Central memory CD8-positive, alpha-beta T cell (primary cell): ENCODE measurements around the gene TLX2.

Experiments
- ATAC-seq: fragments of 150-1000 bp; cut with Tn5 transposase; replicated peaks from 2 replicates; pipeline ENCODE4 v1.10.0; 2022; ENCODE audit warnings: mild to moderate bottlenecking, moderate FRiP score, moderate number of reproducible peaks; ENCODE audit not compliant: poor library complexity, severe bottlenecking; ENCODE audit errors: extremely low read depth
- DNase-seq, 2 donors: peaks; one replicate each; pipeline ENCODE4 v3.0.0; 2021; ENCODE audit warnings: low spot score in 2 of 2
- H3K27ac Mint-ChIP-seq: one replicate; pipeline ENCODE4 v1.8.0; 2022; ENCODE audit warnings: low read depth, mild to moderate bottlenecking, moderate library complexity, mixed read lengths
- H3K27me3 Mint-ChIP-seq: one replicate; pipeline ENCODE4 v1.8.0; 2022; ENCODE audit warnings: mixed read lengths
- H3K36me3 Mint-ChIP-seq: one replicate; pipeline ENCODE4 v1.8.0; 2022; ENCODE audit warnings: mild to moderate bottlenecking, moderate library complexity, mixed read lengths; ENCODE audit not compliant: insufficient read depth
- H3K4me1 Mint-ChIP-seq: one replicate; pipeline ENCODE4 v1.8.0; 2022; ENCODE audit warnings: mixed read lengths
- H3K4me3 Mint-ChIP-seq: one replicate; pipeline ENCODE4 v1.8.0; 2022; ENCODE audit warnings: mild to moderate bottlenecking, moderate library complexity, mixed read lengths
- H3K9me3 Mint-ChIP-seq: one replicate; pipeline ENCODE4 v1.8.0; 2022; ENCODE audit warnings: mixed read lengths

The TLX2 gene

DNA sequence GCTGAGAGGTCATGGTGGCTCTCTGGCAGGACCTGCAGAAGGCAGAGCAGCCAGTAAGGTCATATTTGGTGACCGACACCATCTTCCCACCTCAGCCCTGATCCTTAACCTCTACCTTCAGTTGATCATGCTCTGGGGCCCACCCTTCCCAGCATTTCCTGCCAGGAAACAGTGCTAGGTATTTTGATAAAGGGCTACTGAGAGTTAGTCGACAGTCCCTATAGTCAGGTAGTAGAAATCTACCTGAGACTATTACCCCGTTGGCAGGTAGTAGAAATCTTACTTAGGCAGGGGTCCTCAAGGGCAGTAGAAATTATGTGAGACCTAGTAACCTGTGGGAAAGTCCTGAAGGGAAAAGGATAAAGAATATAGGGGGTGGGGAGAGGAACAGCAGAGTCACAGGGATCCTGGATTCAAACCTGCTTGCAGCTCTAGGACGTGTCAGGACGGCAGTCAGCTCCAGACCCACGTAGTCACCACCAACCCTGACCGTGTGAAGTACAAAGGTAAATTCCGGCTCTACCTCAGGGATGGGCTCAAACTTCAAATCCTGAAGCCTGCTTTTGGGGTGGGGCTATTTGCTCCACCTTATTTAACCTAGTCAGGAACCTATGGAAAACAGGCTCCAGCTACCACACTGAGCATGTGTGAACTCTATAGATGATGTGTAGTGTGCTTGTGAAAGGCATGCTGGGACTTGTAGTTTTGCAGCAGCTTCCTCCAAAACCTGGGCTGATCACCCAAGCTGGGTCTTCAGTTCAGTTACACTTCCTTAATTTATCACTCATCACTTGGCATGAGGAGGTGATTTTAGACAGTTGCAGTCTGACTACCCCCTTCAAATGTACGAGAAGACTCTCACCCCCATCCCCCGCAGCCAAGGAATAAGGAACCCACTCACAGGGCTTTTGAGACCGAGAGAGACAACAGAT is 11.7 kb downstream of the TLX2 start, which contains the start of gene DQX1:
TSS of gene DQX1 (minus strand) at position 515 of the 932 bp plus-strand sequence. CDS start at position 13, 502 bp downstream.
- H3K4me1 Mint-ChIP-seq: peaks cover 30% of the 10 kb centered on the region
- H3K27ac Mint-ChIP-seq: no peak within 1 kb of the TSS
- peaks cover 29% of the 10 kb centered on the region for H3K36me3 Mint-ChIP-seq
- H3K27me3 Mint-ChIP-seq: no peaks in the 10 kb centered on the region
- ATAC-seq (no peak), DNase-seq (no peak)
- no peak within 1 kb of the TSS for H3K4me3 Mint-ChIP-seq
- no peaks in the 10 kb centered on the region for H3K9me3 Mint-ChIP-seq

DNA sequence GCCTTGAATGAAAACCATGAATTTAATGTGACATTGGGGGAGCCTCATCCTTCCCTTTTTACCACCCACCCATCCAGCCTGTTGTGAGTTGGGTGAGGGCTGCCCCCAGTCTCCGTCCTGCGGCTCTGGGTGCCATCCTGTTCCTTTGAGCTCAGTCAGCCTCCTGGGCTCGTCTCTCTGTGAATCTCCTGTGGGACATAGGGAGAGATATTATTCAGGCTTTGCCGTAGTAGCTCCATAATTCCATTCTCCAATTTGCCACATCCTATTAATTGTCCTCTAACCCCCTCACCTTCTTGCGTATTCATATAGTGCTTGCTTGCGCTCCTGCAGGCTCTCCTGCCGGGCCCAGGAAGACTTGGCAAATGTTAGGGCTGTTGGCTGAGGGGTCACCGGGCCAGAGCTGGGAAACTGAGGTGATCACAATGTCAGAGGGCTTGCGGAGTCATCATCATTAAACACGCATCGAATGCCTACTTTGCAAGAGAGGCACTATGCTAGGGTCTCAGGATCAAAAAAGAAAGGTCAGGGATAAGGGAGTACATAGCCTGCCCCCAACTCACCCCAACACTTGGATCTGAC is 12.5 kb downstream of the TLX2 start:
- ATAC-seq (no peak), DNase-seq (no peak)
- Mint-ChIP-seq H3K27me3 (no peaks in the 10 kb centered on the region), H3K4me3 (no peak overlapping the region), H3K27ac (no peak overlapping the region), H3K36me3 (peaks cover 29% of the 10 kb centered on the region), H3K4me1 (peaks cover 38% of the 10 kb centered on the region), H3K9me3 (no peaks in the 10 kb centered on the region)

DNA sequence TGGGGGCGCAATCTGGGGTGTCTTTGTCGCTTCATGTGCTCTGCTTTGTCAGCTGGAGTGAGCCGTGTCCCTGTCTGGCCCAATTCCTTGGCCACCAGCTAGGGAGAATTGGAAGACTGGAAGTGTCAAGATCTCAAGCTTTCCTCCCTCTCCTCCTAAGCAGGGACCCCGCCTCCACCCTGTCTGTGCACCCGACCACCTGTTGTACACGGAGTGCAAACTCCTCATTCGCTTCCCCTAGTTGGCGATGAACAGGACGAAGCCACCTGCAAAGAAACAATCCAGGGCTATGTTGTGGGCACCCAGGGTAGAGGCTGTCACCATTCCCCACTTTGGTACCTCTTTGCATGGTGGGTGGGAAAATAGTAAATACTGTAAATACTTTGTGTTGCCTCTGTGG is 13.5 kb downstream of the TLX2 start:
- DNase-seq (no peak), ATAC-seq (no peak)
- Mint-ChIP-seq H3K9me3 (no peaks in the 10 kb centered on the region), H3K27me3 (no peaks in the 10 kb centered on the region), H3K4me3 (peak overlapping the region; percentile 88), H3K4me1 (peaks cover 47% of the 10 kb centered on the region), H3K27ac (peak overlapping the region; percentile 93), H3K36me3 (peaks cover 29% of the 10 kb centered on the region)

DNA sequence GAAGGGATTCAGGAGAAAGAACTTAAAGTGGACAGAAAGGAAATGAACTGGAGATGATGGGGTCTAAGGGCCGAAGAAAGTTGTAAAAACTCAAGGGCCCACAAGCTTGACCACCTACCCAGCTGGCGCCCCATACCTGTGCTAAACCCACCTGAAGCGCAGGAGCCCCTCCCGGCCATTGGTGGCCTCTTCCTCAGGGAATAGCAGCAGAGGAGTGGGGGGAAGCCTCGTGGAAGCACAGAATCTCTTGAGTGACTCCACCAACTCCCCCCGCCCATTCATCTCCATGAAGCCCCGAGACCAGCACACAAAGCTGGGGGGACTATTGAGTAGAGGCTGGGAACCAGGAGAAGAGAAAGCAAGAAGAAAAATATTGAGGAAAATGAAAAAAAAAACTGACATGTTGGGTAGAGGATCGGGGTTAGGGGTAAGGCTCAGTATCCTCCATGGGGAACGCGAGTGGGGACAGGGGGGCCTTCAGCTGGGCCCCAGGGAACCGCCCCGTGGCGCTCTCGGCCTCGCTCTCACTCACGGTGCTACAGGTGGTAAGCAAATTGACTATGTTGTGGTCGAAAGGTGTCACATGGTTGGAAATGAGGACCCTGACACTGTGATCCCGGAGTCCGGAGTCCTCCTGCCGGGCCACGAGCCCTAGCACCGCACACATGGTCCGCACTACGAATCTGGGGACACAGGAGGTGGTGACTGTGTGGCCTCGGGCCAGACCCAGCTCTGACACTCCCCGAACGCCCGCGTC is 14.5 kb downstream of the TLX2 start:
- Mint-ChIP-seq H3K27me3 (no peaks in the 10 kb centered on the region), H3K36me3 (peaks cover 31% of the 10 kb centered on the region)
- ATAC-seq: no peak

DNA sequence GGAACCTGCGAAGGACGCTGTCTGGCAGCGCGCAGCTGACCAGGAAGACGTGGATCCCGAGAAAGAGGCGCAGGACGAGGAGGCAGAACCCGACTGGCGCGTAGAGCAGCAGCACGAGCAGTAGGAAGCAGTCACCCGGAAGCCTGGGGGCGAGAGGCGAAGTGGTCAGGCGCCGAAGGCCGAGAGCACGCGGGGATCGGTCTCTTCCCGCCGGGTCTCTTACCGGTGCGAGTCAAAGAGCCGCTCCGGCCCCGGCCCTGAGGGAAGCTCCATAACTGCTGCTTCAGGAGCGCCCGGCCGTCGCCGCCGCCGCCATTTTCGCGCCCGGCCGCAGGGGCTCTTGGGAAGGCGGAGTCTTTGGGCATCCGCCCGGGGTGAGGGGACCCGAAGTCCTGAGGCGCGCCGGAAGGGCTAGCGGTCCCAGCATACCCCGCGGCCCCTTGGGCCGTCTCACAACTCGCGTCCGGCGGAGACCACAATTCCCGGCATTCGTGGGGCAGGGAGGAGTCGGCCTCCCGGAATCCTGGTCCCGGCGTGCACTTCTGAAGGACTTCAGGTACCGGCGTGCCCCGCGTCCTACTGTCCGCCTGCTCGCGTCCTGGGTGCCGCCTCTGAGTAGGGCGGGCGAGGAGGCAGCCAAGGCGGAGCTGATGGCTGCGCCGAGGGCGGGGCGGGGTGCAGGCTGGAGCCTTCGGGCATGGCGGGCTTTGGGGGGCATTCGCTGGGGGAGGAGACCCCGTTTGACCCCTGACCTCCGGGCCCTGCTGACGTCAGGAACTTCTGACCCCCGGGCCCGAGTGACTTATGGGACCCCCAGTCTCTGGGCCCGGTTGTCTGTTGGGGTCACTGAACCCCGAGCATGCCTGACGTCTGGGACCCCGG is 15.3 kb downstream of the TLX2 start, which contains the start of the genes AUP1 and HTRA2:
TSS of gene AUP1 (minus strand) at position 350 of the 882 bp plus-strand sequence. CDS start at position 273, 77 bp downstream.
TSS of gene HTRA2 (plus strand) at position 577 of the 882 bp plus-strand sequence. CDS start at position 651, 74 bp downstream.
- peak; percentile 90 for ATAC-seq
- H3K27me3 Mint-ChIP-seq: no peaks in the 10 kb centered on the region
- no peaks in the 10 kb centered on the region for H3K9me3 Mint-ChIP-seq
- peaks cover 31% of the 10 kb centered on the region for H3K36me3 Mint-ChIP-seq
- peak within 1 kb of the TSS; percentile 93 for H3K27ac Mint-ChIP-seq
- peak; percentile 73 to 76 for DNase-seq
- H3K4me1 Mint-ChIP-seq: peaks cover 47% of the 10 kb centered on the region
- peak within 1 kb of the TSS; percentile 88 for H3K4me3 Mint-ChIP-seq

More for the DNA sequence above, 14.5 kb downstream of the TLX2 start:
- peaks cover 47% of the 10 kb centered on the region for H3K4me1 Mint-ChIP-seq
- no peak for DNase-seq
- H3K4me3 Mint-ChIP-seq: peak overlapping the region; percentile 88
- H3K9me3 Mint-ChIP-seq: no peaks in the 10 kb centered on the region
- H3K27ac Mint-ChIP-seq: peak overlapping the region; percentile 93

DNA sequence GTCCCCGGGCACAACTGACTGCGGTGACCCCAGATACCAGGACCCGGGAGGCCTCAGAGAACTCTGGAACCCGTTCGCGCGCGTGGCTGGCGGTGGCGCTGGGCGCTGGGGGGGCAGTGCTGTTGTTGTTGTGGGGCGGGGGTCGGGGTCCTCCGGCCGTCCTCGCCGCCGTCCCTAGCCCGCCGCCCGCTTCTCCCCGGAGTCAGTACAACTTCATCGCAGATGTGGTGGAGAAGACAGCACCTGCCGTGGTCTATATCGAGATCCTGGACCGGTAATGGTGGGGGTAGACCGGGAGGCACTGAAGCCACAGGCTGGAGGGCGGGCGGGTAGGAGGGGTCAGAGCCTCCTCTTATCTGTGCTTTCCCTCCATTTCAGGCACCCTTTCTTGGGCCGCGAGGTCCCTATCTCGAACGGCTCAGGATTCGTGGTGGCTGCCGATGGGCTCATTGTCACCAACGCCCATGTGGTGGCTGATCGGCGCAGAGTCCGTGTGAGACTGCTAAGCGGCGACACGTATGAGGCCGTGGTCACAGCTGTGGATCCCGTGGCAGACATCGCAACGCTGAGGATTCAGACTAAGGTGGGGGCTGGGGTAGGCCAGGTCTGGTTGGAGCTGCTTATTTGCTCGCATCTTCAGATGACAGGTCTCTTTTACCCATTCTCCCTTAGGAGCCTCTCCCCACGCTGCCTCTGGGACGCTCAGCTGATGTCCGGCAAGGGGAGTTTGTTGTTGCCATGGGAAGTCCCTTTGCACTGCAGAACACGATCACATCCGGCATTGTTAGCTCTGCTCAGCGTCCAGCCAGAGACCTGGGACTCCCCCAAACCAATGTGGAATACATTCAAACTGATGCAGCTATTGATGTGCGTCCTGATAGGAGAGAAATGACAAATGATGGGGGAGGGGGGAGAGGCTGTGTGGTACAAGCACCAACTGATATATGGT is 16.3 kb downstream of the TLX2 start:
- Mint-ChIP-seq H3K27ac (peak overlapping the region; percentile 93), H3K36me3 (peaks cover 31% of the 10 kb centered on the region), H3K9me3 (no peaks in the 10 kb centered on the region), H3K27me3 (no peaks in the 10 kb centered on the region), H3K4me3 (peak overlapping the region; percentile 88), H3K4me1 (peaks cover 47% of the 10 kb centered on the region)
- peak; percentile 66 for ATAC-seq
- peak in 1 of 2 donors; percentile 72 for DNase-seq

DNA sequence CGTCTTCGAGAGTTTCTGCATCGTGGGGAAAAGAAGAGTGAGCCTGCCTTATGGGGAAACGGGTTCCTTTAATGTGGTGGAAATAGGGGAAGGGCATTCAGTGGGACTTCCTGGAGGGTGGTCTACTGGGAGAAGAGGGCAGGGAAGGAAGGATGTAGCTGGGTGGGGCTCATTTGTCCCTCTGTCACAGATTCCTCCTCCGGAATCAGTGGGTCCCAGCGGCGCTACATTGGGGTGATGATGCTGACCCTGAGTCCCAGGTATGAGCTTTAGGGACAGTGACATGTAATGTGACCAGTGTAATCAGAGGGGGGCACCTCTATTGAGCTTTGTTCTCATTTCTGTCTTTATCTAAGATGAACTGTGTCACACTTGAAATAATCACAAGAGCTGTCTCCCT is 17.4 kb downstream of the TLX2 start:
- H3K27me3 Mint-ChIP-seq: no peaks in the 10 kb centered on the region
- no peak for DNase-seq
- no peaks in the 10 kb centered on the region for H3K9me3 Mint-ChIP-seq
- H3K4me1 Mint-ChIP-seq: peaks cover 40% of the 10 kb centered on the region
- peaks cover 25% of the 10 kb centered on the region for H3K36me3 Mint-ChIP-seq
- ATAC-seq: no peak
- peak overlapping the region; percentile 29 for H3K4me3 Mint-ChIP-seq
- peak overlapping the region; percentile 73 for H3K27ac Mint-ChIP-seq

DNA sequence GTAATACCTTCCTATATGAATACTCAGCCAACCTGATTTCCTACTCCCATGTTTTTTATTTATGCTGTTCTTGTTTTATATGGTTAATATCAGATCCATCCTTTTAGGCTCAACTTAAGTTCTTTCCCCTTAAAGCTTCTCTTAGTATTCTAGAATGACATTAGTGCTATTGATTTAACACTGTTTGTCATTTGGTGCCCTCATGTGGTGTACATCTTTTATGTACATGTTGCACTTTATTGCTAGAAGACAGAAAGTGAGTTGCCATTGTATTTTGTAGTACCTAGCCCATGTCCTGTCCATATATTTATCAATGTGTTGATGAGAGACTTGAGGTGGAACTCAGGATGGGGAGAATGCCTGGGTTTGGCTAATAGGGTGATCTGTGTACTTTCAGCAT is 18.0 kb downstream of the TLX2 start:
- Mint-ChIP-seq H3K4me3 (peak overlapping the region; percentile 29), H3K27me3 (peaks cover 4% of the 10 kb centered on the region), H3K9me3 (no peaks in the 10 kb centered on the region), H3K4me1 (peaks cover 38% of the 10 kb centered on the region), H3K36me3 (peaks cover 22% of the 10 kb centered on the region), H3K27ac (peak overlapping the region; percentile 73)
- DNase-seq: no peak
- no peak for ATAC-seq

DNA sequence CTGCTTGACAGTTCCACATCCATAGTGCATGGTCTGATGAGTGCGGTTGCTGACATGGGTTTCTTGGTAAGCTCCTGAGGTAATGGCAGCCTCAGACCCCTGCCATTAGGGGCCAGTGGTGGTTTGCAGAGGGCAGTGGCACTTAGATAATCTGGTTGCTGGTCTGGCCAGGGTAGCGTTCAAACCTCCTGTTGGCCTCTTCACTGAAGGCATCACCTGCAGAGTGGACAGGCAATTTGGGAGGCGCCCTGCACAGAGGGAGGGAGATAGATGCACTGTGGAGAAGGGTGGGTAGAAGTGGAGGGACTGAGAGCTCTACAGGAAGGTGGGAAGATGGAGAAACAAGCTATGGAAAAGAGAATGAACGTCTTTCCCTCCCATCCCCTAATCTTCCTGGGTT is 19.2 kb downstream of the TLX2 start:
- no peak for DNase-seq
- Mint-ChIP-seq H3K36me3 (peaks cover 16% of the 10 kb centered on the region), H3K27me3 (peaks cover 16% of the 10 kb centered on the region), H3K9me3 (no peaks in the 10 kb centered on the region), H3K27ac (no peak overlapping the region), H3K4me1 (peaks cover 31% of the 10 kb centered on the region), H3K4me3 (no peak overlapping the region)
- no peak for ATAC-seq

DNA sequence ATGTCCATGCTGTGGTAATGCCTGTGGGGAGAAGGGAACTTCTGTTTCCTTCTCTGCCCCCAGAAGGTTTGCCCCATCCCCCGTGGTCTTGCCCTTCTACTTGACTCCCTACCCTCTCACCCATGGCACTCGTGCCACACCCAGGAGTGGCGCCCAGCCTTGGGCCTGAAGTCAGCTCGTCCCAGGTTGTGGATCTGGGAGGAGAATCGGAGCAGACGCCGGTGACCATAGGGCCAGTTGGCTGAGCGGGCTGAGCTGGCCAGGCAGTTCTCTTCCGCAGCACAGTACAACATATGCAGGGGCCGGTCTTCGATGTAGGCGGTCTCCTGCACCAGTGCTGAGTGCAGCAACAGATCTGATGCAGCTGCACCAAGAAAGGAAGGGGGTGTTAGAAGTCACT is 20.2 kb downstream of the TLX2 start:
- H3K4me3 Mint-ChIP-seq: no peak overlapping the region
- DNase-seq: no peak
- H3K9me3 Mint-ChIP-seq: no peaks in the 10 kb centered on the region
- no peak for ATAC-seq
- peaks cover 9% of the 10 kb centered on the region for H3K36me3 Mint-ChIP-seq
- H3K4me1 Mint-ChIP-seq: peaks cover 24% of the 10 kb centered on the region
- H3K27ac Mint-ChIP-seq: no peak overlapping the region
- H3K27me3 Mint-ChIP-seq: peaks cover 26% of the 10 kb centered on the region

DNA sequence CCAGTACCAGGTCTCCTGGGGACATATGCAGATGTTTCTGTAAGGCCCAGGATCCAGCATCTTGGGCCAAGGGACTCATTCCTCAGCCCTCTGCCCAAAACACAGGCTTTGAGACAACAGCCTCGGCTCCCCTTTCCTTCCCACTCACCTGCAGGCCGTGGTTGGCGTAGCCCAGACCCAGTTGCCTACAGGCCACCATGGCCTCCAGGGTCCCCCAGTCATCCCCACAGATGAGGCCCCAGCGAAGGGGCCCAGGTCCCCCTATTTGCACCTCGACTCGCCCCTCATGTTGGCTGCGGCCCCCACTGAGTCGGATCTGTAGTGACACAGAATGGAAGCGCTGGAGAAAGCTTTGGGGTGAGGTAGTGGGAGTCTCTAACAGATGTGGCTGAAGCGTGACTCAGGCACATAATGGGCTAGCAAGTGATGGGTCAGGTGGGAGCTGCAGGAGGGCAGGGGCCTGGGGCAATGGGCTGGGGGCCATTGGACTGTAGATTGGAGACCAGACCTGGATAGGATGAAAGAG is 21.3 kb downstream of the TLX2 start:
- Mint-ChIP-seq H3K9me3 (no peaks in the 10 kb centered on the region), H3K27ac (no peak overlapping the region), H3K4me1 (peaks cover 22% of the 10 kb centered on the region), H3K36me3 (peaks cover 3% of the 10 kb centered on the region), H3K27me3 (peaks cover 32% of the 10 kb centered on the region), H3K4me3 (no peak overlapping the region)
- DNase-seq: no peak
- ATAC-seq: no peak
